Neural progenitor cell (in vitro differentiated cells): ENCODE data around the gene ZMYND11. TPM values are rescaled to one million over a fixed set of nuclear protein-coding genes. Genes with fewer than 3 reads are reported as not detected.

Source experiments
- DNase-seq: peaks from one replicate; pipeline ENCODE4 v3.0.0-alpha.2; 2016; ENCODE audit warnings: low spot score
- H2AFZ ChIP-seq: fragments of 200-600 bp; sonication (generic); replicated peaks from 2 replicates; pipeline ENCODE4 v1.6.1; 2016; ENCODE audit warnings: antibody characterized with exemption
- H3F3A ChIP-seq: fragments of 200-600 bp; sonication (generic); 2 replicates; pipeline ENCODE4 v1.6.1; 2016; ENCODE audit warnings: antibody characterized with exemption, low read depth
- H3K27ac ChIP-seq: fragments of 200-600 bp; sonication (generic); 2 replicates; pipeline ENCODE4 v1.5.1; 2016; ENCODE audit warnings: mild to moderate bottlenecking
- H3K27me3 ChIP-seq: fragments of 200-600 bp; sonication (generic); 2 replicates; pipeline ENCODE4 v1.6.1; 2016; ENCODE audit warnings: mild to moderate bottlenecking, moderate library complexity
- H3K36me3 ChIP-seq: fragments of 200-600 bp; sonication (generic); 2 replicates; pipeline ENCODE4 v1.5.1; 2016
- H3K4me1 ChIP-seq: fragments of 200-600 bp; sonication (generic); 2 replicates; pipeline ENCODE4 v1.6.1; 2016; ENCODE audit warnings: mixed run types
- H3K4me2 ChIP-seq: fragments of 200-600 bp; sonication (generic); 2 replicates; pipeline ENCODE4 v1.6.1; 2016
- H3K4me3 ChIP-seq: fragments of 200-600 bp; sonication (generic); 2 replicates; pipeline ENCODE4 v1.5.1; 2016
- H3K79me2 ChIP-seq: fragments of 200-600 bp; sonication (generic); 2 replicates; pipeline ENCODE4 v1.6.1; 2016; ENCODE audit warnings: low read depth
- H3K9ac ChIP-seq: fragments of 200-600 bp; sonication (generic); 2 replicates; pipeline ENCODE4 v1.6.1; 2016
- H3K9me3 ChIP-seq: fragments of 200-600 bp; sonication (generic); 2 replicates; pipeline ENCODE4 v1.5.1; 2016; ENCODE audit warnings: low read depth
- H4K20me1 ChIP-seq: fragments of 200-600 bp; sonication (generic); 2 replicates; pipeline ENCODE4 v1.6.1; 2016; ENCODE audit warnings: low read depth
- H3K27ac Mint-ChIP-seq: 3 replicates; pipeline ENCODE4 v1.8.0; 2021; ENCODE audit warnings: mixed read lengths
- H3K27me3 Mint-ChIP-seq: 2 replicates; pipeline ENCODE4 v1.8.0; 2022; ENCODE audit warnings: low read depth, mild to moderate bottlenecking, inconsistent platforms, moderate library complexity, mixed read lengths; ENCODE audit not compliant: insufficient read depth
- H3K36me3 Mint-ChIP-seq: 3 replicates; pipeline ENCODE4 v1.8.0; 2021; ENCODE audit warnings: mixed read lengths
- H3K4me1 Mint-ChIP-seq: 3 replicates; pipeline ENCODE4 v1.8.0; 2021; ENCODE audit warnings: mixed read lengths
- H3K4me3 Mint-ChIP-seq: 3 replicates; pipeline ENCODE4 v1.8.0; 2021; ENCODE audit warnings: mild to moderate bottlenecking, moderate library complexity, mixed read lengths
- H3K9me3 Mint-ChIP-seq: 3 replicates; pipeline ENCODE4 v1.8.0; 2020; ENCODE audit warnings: mixed read lengths
- CTCF ChIP-seq: fragments of 200-600 bp; sonication (generic); IDR thresholded peaks from 2 replicates; pipeline ENCODE4 v1.5.1; 2017; ENCODE audit warnings: antibody characterized with exemption, mild to moderate bottlenecking
- EZH2 ChIP-seq: fragments of 200-600 bp; sonication (generic); IDR thresholded peaks from 2 replicates; pipeline ENCODE4 v1.6.1; 2017; ENCODE audit warnings: antibody characterized with exemption, mild to moderate bottlenecking, moderate library complexity
- EZH2phosphoT487 ChIP-seq: fragments of 200-600 bp; sonication (generic); IDR thresholded peaks from 2 replicates; pipeline ENCODE4 v1.6.1; 2017; ENCODE audit warnings: antibody characterized with exemption
- total RNA-seq: library from RNA; depleted of rRNA; stranded (reverse); fragments of >200 nt; gene quantifications from 2 replicates; pipeline ENCODE4 v1.2.3, GENCODE V29; 2015; ENCODE audit warnings: low replicate concordance

Gene ZMYND11
- total RNA-seq, 1 donor from 2014 or later = 59.5 TPM

- Histone ChIP-seq H3K79me2 (no peaks in the 10 kb centered on the region), H3K9me3 (no peaks in the 10 kb centered on the region), H2AFZ (no peak overlapping the region), H3F3A (no peaks in the 10 kb centered on the region), H3K4me1 (no peaks in the 10 kb centered on the region), H4K20me1 (no peaks in the 10 kb centered on the region), H3K27ac (no peak overlapping the region), H3K36me3 (no peaks in the 10 kb centered on the region), H3K4me2 (no peak overlapping the region), H3K27me3 (no peaks in the 10 kb centered on the region), H3K4me3 (no peak overlapping the region), H3K9ac (no peak overlapping the region)
- DNase-seq = no peak
- Mint-ChIP-seq H3K36me3 (peaks cover 2% of the 10 kb centered on the region), H3K4me3 (no peak overlapping the region), H3K4me1 (no peaks in the 10 kb centered on the region), H3K9me3 (peaks cover 14% of the 10 kb centered on the region), H3K27ac (no peak overlapping the region), H3K27me3 (no peaks in the 10 kb centered on the region)
- TF ChIP-seq EZH2phosphoT487 (no peak), CTCF (no peak), EZH2 (no peak)
Measured at GRCh38 chr10:91313-91712, 43.9 kb upstream of the ZMYND11 start.

- Histone ChIP-seq H3K4me3 (no peak overlapping the region), H3K9ac (no peak overlapping the region), H2AFZ (no peak overlapping the region), H3K79me2 (no peaks in the 10 kb centered on the region), H3K27me3 (no peaks in the 10 kb centered on the region), H3K27ac (no peak overlapping the region), H3K9me3 (no peaks in the 10 kb centered on the region), H4K20me1 (no peaks in the 10 kb centered on the region), H3K4me2 (no peak overlapping the region), H3K4me1 (no peaks in the 10 kb centered on the region), H3F3A (no peaks in the 10 kb centered on the region), H3K36me3 (no peaks in the 10 kb centered on the region)
- H3K27ac Mint-ChIP-seq = no peak overlapping the region
- no peak for DNase-seq
- peaks cover 20% of the 10 kb centered on the region for H3K9me3 Mint-ChIP-seq
- TF ChIP-seq EZH2phosphoT487 (no peak), EZH2 (no peak), CTCF (no peak)
- H3K4me3 Mint-ChIP-seq = no peak overlapping the region
- H3K4me1 Mint-ChIP-seq = no peaks in the 10 kb centered on the region
- H3K36me3 Mint-ChIP-seq = peaks cover 5% of the 10 kb centered on the region
- H3K27me3 Mint-ChIP-seq = no peaks in the 10 kb centered on the region
Measured at GRCh38 chr10:92153-92552, 43.1 kb upstream of the ZMYND11 start.

GRCh38 chr10:92846-93245 is 42.4 kb upstream of the ZMYND11 start:
- TF ChIP-seq EZH2phosphoT487 (no peak), CTCF (no peak)
- Histone ChIP-seq H2AFZ (no peak overlapping the region), H3K36me3 (no peaks in the 10 kb centered on the region), H3K79me2 (no peaks in the 10 kb centered on the region), H3F3A (no peaks in the 10 kb centered on the region), H3K9ac (no peak overlapping the region), H3K27me3 (no peaks in the 10 kb centered on the region), H3K27ac (no peak overlapping the region), H3K4me3 (no peak overlapping the region), H3K4me2 (no peak overlapping the region), H4K20me1 (no peaks in the 10 kb centered on the region), H3K9me3 (no peaks in the 10 kb centered on the region), H3K4me1 (no peaks in the 10 kb centered on the region)
- Mint-ChIP-seq H3K27me3 (no peaks in the 10 kb centered on the region), H3K27ac (no peak overlapping the region), H3K36me3 (peaks cover 5% of the 10 kb centered on the region), H3K9me3 (peaks cover 23% of the 10 kb centered on the region), H3K4me3 (no peak overlapping the region), H3K4me1 (no peaks in the 10 kb centered on the region)
- DNase-seq = no peak

GRCh38 chr10:94613-95012 is 40.6 kb upstream of the ZMYND11 start:
- no peak overlapping the region for H3K27ac ChIP-seq
- no peaks in the 10 kb centered on the region for H3K36me3 ChIP-seq
- no peak overlapping the region for H2AFZ ChIP-seq
- Mint-ChIP-seq H3K4me3 (no peak overlapping the region), H3K36me3 (peaks cover 5% of the 10 kb centered on the region), H3K27me3 (no peaks in the 10 kb centered on the region), H3K4me1 (no peaks in the 10 kb centered on the region), H3K27ac (no peak overlapping the region), H3K9me3 (peaks cover 32% of the 10 kb centered on the region)
- DNase-seq = no peak
- H3K4me2 ChIP-seq = no peak overlapping the region
- no peaks in the 10 kb centered on the region for H3K79me2 ChIP-seq
- no peaks in the 10 kb centered on the region for H3K4me1 ChIP-seq
- no peaks in the 10 kb centered on the region for H3K27me3 ChIP-seq
- TF ChIP-seq EZH2phosphoT487 (no peak), CTCF (no peak), EZH2 (no peak)
- H3K9me3 ChIP-seq = no peaks in the 10 kb centered on the region
- H3K4me3 ChIP-seq = no peak overlapping the region
- no peaks in the 10 kb centered on the region for H4K20me1 ChIP-seq
- no peak overlapping the region for H3K9ac ChIP-seq
- H3F3A ChIP-seq = no peaks in the 10 kb centered on the region
